ENCODE results near the gene RAET1E. TPM values are rescaled to one million over a fixed set of nuclear protein-coding genes. Genes with fewer than 3 reads are reported as not detected.

The RAET1E gene
- total and polyA plus RNA-seq, 9 of the 15 experiments (the other 6 are each of a cell fraction or from before 2014, with no cell fraction given): not detected

DNA sequence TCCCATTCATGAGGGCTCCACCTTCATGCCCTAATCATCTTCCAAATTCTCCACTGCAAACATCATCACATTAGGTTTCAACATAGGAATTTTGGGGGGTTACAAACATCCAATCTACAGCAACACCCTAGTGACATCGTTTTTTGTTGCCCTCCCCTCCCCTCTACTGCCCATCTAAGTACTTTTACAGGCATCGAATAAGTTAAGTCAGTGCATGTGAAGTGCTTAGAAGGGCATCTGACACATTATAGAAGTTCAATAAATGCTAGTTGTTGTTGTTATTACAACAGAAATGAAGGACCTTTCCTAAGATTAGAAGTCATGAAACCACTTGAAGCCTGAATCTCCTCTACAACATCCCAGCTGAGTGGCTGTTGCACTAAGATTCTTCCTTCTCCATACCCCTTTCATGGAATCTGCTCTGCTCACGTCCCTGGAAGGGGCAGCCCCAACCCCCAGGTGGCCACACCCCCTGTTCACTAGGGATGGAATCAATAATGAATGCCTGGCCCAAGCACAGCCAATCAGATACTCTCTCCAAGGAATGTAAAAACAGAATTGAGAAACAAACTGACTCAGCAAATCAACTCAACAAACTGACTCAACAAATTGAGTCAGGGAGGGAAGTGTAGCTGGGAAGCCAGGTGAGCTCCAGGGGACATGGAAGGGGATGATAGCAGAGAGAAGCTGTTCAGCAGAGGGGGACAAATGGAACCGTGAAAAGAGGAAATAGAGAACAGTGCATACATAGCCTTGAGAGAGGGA, 29.9 kb downstream of the RAET1E start (continued):
- TF ChIP-seq, protein P1, sequence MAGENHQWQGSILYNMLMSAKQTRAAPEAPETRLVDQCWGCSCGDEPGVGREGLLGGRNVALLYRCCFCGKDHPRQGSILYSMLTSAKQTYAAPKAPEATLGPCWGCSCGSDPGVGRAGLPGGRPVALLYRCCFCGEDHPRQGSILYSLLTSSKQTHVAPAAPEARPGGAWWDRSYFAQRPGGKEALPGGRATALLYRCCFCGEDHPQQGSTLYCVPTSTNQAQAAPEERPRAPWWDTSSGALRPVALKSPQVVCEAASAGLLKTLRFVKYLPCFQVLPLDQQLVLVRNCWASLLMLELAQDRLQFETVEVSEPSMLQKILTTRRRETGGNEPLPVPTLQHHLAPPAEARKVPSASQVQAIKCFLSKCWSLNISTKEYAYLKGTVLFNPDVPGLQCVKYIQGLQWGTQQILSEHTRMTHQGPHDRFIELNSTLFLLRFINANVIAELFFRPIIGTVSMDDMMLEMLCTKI (IDR thresholded peaks at IDR 0.05; ENCODE audit: partially characterized antibody): no peak
- TF ChIP-seq SAFB2 (IDR thresholded peaks at IDR 0.05; ENCODE audit: borderline replicate concordance, low read depth, low read length, severe bottlenecking): no peak
- TF ChIP-seq KDM1A (IDR thresholded peaks at IDR 0.05): 0 out of 4 replicates have a peak, but pooled peaks of 1 of the 2 experiments have one; percentile 11
- no peak for TF ChIP-seq ZNF764 (CRISPR knock-in tag; IDR thresholded peaks at IDR 0.05; ENCODE audit: low read depth)
- no peak for TF ChIP-seq ETS1 (conservative IDR thresholded peaks at IDR 0.05; ENCODE audit: control insufficient read depth, low read depth, low read length)
- TF ChIP-seq RCOR1 (IDR thresholded peaks at IDR 0.05; ENCODE audit: borderline replicate concordance in 1 of 2, low read depth in 2 of 2, low read length in 2 of 2): 0 out of 4 replicates have a peak, but pooled peaks of 1 of the 2 experiments have one; percentile 43
- TF ChIP-seq GATAD2A (IDR thresholded peaks at IDR 0.05): no peak
- TF ChIP-seq TCF15 (CRISPR knock-in tag; IDR thresholded peaks at IDR 0.05): no peak
- no peak for TF ChIP-seq COPS2 (conservative IDR thresholded peaks at IDR 0.05)
- no peak for TF ChIP-seq JUN (IDR thresholded peaks at IDR 0.05; ENCODE audit: borderline replicate concordance, low read depth, low read length)
- no peak for TF ChIP-seq JUN (CRISPR knock-in tag; IDR thresholded peaks at IDR 0.05; ENCODE audit: borderline replicate concordance)
- no peak for TF ChIP-seq BRD4 (IDR thresholded peaks at IDR 0.05)
- TF ChIP-seq ZC3H8 (IDR thresholded peaks at IDR 0.05): no peak
- TF ChIP-seq PHF20 (IDR thresholded peaks at IDR 0.05; ENCODE audit: partially characterized antibody): no peak
- TF ChIP-seq JUND (IDR thresholded peaks at IDR 0.05; ENCODE audit: borderline replicate concordance, low read depth, low read length): peak; percentile 37; the same call in 1 of the 2 replicates
- TF ChIP-seq JUND (tag; IDR thresholded peaks at IDR 0.05; ENCODE audit: borderline replicate concordance, low read depth, low read length): peak; percentile 65; the same call in 1 of the 3 replicates
- no peak for TF ChIP-seq KLF10 (CRISPR knock-in tag; IDR thresholded peaks at IDR 0.05)
- peak; percentile 61; the same call in 1 of the 2 replicates for TF ChIP-seq TAF7 (tag; IDR thresholded peaks at IDR 0.05)
- no peak for TF ChIP-seq RFX7 (CRISPR knock-in tag; IDR thresholded peaks at IDR 0.05)
- TF ChIP-seq PCBP1 (IDR thresholded peaks at IDR 0.05; ENCODE audit: low read depth, low read length, poor library complexity, severe bottlenecking): no peak
- TF ChIP-seq, protein P2, sequence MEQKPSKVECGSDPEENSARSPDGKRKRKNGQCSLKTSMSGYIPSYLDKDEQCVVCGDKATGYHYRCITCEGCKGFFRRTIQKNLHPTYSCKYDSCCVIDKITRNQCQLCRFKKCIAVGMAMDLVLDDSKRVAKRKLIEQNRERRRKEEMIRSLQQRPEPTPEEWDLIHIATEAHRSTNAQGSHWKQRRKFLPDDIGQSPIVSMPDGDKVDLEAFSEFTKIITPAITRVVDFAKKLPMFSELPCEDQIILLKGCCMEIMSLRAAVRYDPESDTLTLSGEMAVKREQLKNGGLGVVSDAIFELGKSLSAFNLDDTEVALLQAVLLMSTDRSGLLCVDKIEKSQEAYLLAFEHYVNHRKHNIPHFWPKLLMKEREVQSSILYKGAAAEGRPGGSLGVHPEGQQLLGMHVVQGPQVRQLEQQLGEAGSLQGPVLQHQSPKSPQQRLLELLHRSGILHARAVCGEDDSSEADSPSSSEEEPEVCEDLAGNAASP (IDR thresholded peaks at IDR 0.05): no peak
- TF ChIP-seq, protein P3, sequence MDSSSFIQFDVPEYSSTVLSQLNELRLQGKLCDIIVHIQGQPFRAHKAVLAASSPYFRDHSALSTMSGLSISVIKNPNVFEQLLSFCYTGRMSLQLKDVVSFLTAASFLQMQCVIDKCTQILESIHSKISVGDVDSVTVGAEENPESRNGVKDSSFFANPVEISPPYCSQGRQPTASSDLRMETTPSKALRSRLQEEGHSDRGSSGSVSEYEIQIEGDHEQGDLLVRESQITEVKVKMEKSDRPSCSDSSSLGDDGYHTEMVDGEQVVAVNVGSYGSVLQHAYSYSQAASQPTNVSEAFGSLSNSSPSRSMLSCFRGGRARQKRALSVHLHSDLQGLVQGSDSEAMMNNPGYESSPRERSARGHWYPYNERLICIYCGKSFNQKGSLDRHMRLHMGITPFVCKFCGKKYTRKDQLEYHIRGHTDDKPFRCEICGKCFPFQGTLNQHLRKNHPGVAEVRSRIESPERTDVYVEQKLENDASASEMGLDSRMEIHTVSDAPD (CRISPR knock-in tag; IDR thresholded peaks at IDR 0.05): no peak
- TF ChIP-seq PHB2 (IDR thresholded peaks at IDR 0.05; ENCODE audit: low read depth): no peak

Measured in K562 (cell line).